Measurements from ENCODE around the gene ZNF580. TPM values are rescaled to one million over a fixed set of nuclear protein-coding genes. Genes with fewer than 3 reads are reported as not detected.

ZNF580 gene
- total and polyA plus RNA-seq, 2 of the 13 experiments (the other 11 are each of a cell fraction or from before 2014, with no cell fraction given) = 4.4 to 6.0 TPM

DNA sequence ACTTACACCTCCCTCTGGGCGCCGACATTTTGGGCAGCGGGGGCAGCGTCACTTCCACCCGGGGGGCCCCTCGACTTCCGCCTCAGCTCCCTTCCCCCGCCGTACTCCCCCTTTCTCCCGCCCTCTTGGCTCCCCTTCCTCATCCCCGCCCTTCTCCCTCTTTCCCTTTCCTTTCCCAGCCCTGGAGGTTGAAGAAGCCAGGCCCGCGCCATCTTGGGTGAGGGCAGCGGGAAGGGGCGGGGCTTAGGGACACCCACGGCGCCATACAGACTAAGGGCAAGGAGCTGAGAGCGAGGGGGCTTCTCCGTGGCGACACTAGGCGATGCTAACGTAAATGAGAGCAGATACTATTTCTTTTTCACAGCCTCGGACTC, 41.3 kb upstream of the ZNF580 start, which contains the start of gene FIZ1 (continued):
- TF ChIP-seq, protein P1, sequence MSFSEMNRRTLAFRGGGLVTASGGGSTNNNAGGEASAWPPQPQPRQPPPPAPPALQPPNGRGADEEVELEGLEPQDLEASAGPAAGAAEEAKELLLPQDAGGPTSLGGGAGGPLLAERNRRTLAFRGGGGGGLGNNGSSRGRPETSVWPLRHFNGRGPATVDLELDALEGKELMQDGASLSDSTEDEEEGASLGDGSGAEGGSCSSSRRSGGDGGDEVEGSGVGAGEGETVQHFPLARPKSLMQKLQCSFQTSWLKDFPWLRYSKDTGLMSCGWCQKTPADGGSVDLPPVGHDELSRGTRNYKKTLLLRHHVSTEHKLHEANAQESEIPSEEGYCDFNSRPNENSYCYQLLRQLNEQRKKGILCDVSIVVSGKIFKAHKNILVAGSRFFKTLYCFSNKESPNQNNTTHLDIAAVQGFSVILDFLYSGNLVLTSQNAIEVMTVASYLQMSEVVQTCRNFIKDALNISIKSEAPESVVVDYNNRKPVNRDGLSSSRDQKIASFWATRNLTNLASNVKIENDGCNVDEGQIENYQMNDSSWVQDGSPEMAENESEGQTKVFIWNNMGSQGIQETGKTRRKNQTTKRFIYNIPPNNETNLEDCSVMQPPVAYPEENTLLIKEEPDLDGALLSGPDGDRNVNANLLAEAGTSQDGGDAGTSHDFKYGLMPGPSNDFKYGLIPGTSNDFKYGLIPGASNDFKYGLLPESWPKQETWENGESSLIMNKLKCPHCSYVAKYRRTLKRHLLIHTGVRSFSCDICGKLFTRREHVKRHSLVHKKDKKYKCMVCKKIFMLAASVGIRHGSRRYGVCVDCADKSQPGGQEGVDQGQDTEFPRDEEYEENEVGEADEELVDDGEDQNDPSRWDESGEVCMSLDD (CRISPR knock-in tag; IDR thresholded peaks at IDR 0.05; ENCODE audit: borderline replicate concordance) = peak; percentile 45; the same call in 1 of the 2 replicates
- TF ChIP-seq RBM39 (IDR thresholded peaks at IDR 0.05; ENCODE audit: low read depth, low read length, poor library complexity, severe bottlenecking) (peak; percentile 30), FOXC1 (CRISPR knock-in tag; IDR thresholded peaks at IDR 0.05; ENCODE audit: borderline replicate concordance) (no peak), NFATC3 (CRISPR knock-in tag; IDR thresholded peaks at IDR 0.05) (no peak), ZNF879 (CRISPR knock-in tag; IDR thresholded peaks at IDR 0.05) (0 out of 2 replicates have a peak, but pooled peaks have one; percentile 51), KDM2A (CRISPR knock-in tag; IDR thresholded peaks at IDR 0.05; ENCODE audit: borderline replicate concordance, low read depth) (peak; percentile 33; the same call in 1 of the 2 replicates), ISL2 (CRISPR knock-in tag; IDR thresholded peaks at IDR 0.05) (no peak), ESRRA (CRISPR knock-in tag; IDR thresholded peaks at IDR 0.05; ENCODE audit: low read depth) (0 out of 2 replicates have a peak, but pooled peaks have one; percentile 57), KAT8 (CRISPR knock-in tag; IDR thresholded peaks at IDR 0.05) (peak; percentile 91; the same call in 1 of the 2 replicates), JARID2 (CRISPR knock-in tag; IDR thresholded peaks at IDR 0.05; ENCODE audit: insufficient replicate concordance) (no peak), ZNF598 (CRISPR knock-in tag; IDR thresholded peaks at IDR 0.05; ENCODE audit: borderline replicate concordance) (peak; percentile 14; the same call in 1 of the 2 replicates), ZZZ3 (CRISPR knock-in tag; IDR thresholded peaks at IDR 0.05; ENCODE audit: borderline replicate concordance) (peak; percentile 52; the same call in 1 of the 2 replicates), ZBTB1 (CRISPR knock-in tag; IDR thresholded peaks at IDR 0.05; ENCODE audit: borderline replicate concordance) (no peak), CREM (IDR thresholded peaks at IDR 0.05) (peak; percentile 93), CREM (CRISPR knock-in tag; IDR thresholded peaks at IDR 0.05) (no peak), FOSL2 (CRISPR knock-in tag; IDR thresholded peaks at IDR 0.05) (peak; percentile 34; the same call in 1 of the 2 replicates), ZBTB21 (CRISPR knock-in tag; IDR thresholded peaks at IDR 0.05) (no peak)
- TF ChIP-seq, protein P2, sequence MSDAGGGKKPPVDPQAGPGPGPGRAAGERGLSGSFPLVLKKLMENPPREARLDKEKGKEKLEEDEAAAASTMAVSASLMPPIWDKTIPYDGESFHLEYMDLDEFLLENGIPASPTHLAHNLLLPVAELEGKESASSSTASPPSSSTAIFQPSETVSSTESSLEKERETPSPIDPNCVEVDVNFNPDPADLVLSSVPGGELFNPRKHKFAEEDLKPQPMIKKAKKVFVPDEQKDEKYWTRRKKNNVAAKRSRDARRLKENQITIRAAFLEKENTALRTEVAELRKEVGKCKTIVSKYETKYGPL (CRISPR knock-in tag; IDR thresholded peaks at IDR 0.05) = no peak
- TF ChIP-seq, protein P3, sequence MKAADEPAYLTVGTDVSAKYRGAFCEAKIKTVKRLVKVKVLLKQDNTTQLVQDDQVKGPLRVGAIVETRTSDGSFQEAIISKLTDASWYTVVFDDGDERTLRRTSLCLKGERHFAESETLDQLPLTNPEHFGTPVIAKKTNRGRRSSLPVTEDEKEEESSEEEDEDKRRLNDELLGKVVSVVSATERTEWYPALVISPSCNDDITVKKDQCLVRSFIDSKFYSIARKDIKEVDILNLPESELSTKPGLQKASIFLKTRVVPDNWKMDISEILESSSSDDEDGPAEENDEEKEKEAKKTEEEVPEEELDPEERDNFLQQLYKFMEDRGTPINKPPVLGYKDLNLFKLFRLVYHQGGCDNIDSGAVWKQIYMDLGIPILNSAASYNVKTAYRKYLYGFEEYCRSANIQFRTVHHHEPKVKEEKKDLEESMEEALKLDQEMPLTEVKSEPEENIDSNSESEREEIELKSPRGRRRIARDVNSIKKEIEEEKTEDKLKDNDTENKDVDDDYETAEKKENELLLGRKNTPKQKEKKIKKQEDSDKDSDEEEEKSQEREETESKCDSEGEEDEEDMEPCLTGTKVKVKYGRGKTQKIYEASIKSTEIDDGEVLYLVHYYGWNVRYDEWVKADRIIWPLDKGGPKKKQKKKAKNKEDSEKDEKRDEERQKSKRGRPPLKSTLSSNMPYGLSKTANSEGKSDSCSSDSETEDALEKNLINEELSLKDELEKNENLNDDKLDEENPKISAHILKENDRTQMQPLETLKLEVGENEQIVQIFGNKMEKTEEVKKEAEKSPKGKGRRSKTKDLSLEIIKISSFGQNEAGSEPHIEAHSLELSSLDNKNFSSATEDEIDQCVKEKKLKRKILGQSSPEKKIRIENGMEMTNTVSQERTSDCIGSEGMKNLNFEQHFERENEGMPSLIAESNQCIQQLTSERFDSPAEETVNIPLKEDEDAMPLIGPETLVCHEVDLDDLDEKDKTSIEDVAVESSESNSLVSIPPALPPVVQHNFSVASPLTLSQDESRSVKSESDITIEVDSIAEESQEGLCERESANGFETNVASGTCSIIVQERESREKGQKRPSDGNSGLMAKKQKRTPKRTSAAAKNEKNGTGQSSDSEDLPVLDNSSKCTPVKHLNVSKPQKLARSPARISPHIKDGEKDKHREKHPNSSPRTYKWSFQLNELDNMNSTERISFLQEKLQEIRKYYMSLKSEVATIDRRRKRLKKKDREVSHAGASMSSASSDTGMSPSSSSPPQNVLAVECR (CRISPR knock-in tag; IDR thresholded peaks at IDR 0.05; ENCODE audit: borderline replicate concordance) = 0 out of 2 replicates have a peak, but pooled peaks have one; percentile 36
